Gastroesophageal sphincter (tissue), 3 donors: ENCODE data around the gene GCN1.

Experiments
- CTCF ChIP-seq, 4 experiments: fragments of 200-600 bp in 2 of 4; fragments of 450-650 bp in 2 of 4; sonication (generic) in 1 of 4; IDR thresholded peaks; one replicate each; pipeline ENCODE4 v1.5.1; 2017 to 2019; ENCODE audit warnings: antibody characterized with exemption in 4 of 4, mild to moderate bottlenecking in 2 of 4, moderate library complexity in 2 of 4
- POLR2AphosphoS5 ChIP-seq: sonication (generic); formaldehyde crosslinking; IDR thresholded peaks from one replicate; pipeline ENCODE4 v1.6.1; 2017; ENCODE audit warnings: antibody characterized with exemption

- TF ChIP-seq POLR2AphosphoS5 (no peak), CTCF (IDR thresholded peaks at IDR 0.05) (no peak)
These were observed 76.0 kb downstream of the GCN1 start for GRCh38 chr12:120118321-120119061.
